ENCODE results near the gene DNAJC11.

DNA sequence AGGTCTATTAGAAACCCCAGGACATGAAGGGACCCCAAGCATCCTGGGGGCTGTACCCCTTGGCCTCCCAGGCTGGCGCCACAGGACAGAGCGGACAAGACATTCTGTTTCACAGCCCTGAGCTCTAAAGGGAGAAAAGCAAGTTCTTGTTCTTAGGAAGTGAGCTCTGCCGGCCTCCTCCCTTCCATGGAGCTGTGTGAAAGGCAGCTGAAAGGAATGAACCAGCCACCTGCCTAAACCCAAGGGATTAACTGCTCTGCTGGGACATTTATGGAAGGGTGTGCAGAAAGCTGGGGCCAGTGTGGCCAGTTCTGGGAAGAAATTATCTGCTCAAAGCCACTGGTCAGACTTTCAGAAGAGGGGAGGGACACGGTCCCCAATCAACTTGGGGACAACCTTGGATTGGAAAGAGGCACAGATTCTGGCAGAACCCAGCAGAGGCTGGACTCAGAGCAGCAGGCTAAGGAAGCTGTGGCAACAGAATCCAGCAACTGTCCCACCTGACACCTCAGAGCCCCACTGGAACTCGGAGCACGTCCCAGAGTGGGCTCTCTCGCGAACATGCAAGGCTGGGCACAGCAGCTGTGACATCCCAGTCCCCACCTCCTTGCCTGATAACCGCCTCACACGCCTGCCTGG, 101.1 kb downstream of the DNAJC11 start:
- TF ChIP-seq, protein P1, sequence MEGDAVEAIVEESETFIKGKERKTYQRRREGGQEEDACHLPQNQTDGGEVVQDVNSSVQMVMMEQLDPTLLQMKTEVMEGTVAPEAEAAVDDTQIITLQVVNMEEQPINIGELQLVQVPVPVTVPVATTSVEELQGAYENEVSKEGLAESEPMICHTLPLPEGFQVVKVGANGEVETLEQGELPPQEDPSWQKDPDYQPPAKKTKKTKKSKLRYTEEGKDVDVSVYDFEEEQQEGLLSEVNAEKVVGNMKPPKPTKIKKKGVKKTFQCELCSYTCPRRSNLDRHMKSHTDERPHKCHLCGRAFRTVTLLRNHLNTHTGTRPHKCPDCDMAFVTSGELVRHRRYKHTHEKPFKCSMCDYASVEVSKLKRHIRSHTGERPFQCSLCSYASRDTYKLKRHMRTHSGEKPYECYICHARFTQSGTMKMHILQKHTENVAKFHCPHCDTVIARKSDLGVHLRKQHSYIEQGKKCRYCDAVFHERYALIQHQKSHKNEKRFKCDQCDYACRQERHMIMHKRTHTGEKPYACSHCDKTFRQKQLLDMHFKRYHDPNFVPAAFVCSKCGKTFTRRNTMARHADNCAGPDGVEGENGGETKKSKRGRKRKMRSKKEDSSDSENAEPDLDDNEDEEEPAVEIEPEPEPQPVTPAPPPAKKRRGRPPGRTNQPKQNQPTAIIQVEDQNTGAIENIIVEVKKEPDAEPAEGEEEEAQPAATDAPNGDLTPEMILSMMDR (IDR thresholded peaks at IDR 0.05; ENCODE audit: low read depth, low read length): no peak
- TF ChIP-seq POLR2A (IDR thresholded peaks at IDR 0.05; ENCODE audit: extremely low read depth, insufficient read length): peak; percentile 11

Measured in NB4 (cell line).